HG03558 (cell line): ENCODE results near the gene GON4L.
A peak's percentile ranks its signal among the peaks of the same experiment; 100 is the strongest.
"Not testable (repeated sequence)": the region's sequence is repeated elsewhere in the genome, so short reads cannot be mapped to it uniquely, and the experiment has no call there.

Experiments
- ATAC-seq: cut with Tn5 transposase; IDR thresholded peaks from one replicate; pipeline ENCODE4 v1.9.1; 2021; ENCODE audit warnings: moderate number of reproducible peaks; ENCODE audit not compliant: unreplicated experiment; ENCODE audit errors: extremely low read depth

The GON4L gene

GRCh38 chr1:155880251-155880650 lies 23.2 kb upstream of the GON4L start:
- no peak for ATAC-seq

- ATAC-seq, result no peak
Measured at GRCh38 chr1:155877945-155878344, 20.9 kb upstream of the GON4L start.

DNA sequence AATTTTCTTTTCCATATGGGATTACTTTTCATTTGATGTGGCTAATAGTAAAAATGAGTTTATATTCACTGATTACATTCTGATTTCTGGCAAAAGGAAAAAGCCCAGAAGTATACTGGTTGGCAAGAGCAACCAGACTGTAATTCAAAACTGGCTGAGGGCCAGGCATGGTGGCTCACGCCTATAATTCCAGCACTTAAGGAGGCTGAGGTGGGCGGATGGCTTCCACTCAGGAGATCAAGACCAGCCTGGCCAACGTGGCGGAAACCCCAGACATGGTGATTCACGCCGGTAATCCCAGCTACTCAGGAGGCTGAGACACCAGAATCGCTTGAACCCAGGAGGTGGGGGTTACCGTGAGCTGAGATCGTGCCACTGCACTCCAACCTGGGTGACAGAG lies 16.8 kb upstream of the GON4L start:
- no peak for ATAC-seq

DNA sequence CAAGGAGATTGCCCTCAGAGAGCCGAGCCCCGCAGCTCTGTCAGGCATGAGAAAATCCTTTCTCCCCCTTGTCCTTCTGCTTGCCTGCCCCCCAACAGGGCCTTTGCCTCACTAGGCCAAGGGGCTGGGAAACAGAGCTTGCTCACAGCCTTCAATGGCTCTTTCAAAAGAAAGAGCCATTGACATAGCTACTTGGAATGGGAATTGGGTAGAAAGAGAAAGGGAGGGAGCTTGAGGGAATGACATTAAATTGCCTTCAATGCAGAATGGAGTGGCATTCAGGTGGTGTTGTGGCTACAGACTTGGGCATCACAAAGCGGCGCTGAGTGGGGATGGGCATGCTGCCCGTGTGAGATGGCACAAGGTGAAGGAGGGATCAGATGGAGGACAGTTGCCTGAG lies 15.5 kb upstream of the GON4L start:
- no peak for ATAC-seq

DNA sequence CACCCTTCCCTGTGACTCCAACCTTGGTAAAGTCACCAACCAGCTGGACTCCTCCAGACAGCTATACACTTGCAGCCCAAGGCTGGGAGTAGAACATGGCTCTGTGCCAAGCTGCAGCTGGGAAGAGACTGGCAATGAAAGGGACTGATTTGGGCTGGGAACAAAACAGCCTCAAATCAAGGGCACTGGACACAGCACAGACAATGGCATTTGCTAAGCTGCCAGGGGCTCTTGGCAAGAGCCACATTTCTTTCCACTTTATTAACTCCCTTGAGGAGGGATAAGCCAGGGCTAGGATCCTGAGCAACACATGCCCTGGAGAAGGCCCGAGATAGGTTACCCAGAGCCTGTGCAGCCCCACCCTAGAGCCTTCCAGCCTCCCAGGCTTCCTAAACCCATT lies 14.4 kb upstream of the GON4L start:
- no peak for ATAC-seq

DNA sequence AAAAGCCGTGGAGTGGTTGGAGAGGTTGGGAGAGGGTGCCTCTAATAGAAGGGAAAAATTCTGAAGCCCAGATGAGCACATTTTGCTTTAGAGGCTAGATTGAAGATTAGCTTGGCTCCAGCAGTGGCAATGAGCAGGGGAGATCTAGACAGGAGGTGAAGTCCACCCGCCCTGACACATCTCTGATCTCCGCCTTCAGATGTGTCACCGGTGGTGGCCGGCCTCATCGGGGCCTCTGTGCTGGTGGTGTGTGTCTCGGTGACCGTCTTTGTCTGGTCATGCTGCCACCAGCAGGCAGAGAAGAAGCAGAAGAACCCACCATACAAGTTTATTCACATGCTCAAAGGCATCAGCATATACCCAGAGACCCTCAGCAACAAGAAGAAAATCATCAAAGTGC lies 10.8 kb upstream of the GON4L start:
- no peak for ATAC-seq

- no peak for ATAC-seq
Measured at GRCh38 chr1:155864393-155864792, 7.4 kb upstream of the GON4L start.

GRCh38 chr1:155861896-155862295 lies 4.9 kb upstream of the GON4L start:
- no peak for ATAC-seq

- ATAC-seq, result no peak
Measured at GRCh38 chr1:155860970-155861510, 4.0 kb upstream of the GON4L start.

- ATAC-seq, result no peak
Measured at GRCh38 chr1:155859881-155860871, 3.2 kb upstream of the GON4L start.

DNA sequence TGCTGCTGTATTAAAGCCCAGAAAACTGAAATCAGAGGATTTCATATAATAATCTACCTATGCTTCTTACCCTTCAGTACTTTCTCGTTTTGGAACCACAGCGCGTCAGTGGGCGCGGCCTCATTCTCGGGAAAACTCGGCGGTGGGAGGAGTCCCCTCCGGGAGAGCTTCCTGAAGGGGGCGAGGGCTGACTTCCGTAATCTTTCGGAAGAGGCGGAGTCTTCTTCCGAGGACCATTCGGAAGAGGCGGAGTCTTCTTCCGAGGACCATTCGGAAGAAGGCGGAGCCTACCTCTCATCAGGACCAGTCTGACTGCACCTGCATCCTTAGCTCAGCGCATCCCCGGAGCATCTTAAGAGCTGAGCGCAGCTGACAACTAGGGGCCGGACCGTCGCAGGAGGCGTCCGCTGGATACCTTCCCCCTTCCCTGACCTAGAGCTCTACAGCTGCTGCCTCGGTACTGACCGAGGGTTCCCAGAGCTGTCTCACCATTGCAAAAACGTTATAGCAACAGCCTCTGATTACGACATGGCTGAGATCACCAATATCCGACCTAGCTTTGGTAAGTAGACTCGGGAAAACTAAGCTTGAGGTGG lies 2.3 kb upstream of the GON4L start, which contains the start of gene SYT11:
Gene SYT11, plus strand, starts transcription at position 334 of the 596 bp plus-strand sequence. Its CDS starts 195 bp downstream, at position 529.
- peak; percentile 53 for ATAC-seq

DNA sequence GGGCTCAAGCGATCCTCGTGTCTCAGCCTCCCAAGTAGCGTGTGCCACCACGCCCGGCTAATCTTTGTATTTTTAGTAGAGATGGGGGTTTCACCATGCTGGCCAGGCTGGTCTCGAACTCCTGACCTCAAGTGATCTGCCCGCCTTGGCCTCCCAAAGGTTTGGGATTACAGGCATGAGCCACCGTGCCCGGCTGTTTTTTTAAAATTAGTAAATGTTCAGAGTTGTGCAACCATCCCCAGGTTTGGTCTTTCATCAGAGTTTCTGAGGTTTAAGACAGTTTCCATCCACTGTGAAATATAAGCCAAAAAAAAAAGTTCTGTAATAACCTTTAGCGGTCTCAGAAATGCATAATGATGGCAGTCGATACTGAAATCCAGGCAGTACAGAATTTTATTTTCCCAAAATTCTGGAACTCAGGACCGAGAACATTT lies 1.8 kb upstream of the GON4L start:
- no peak for ATAC-seq

DNA sequence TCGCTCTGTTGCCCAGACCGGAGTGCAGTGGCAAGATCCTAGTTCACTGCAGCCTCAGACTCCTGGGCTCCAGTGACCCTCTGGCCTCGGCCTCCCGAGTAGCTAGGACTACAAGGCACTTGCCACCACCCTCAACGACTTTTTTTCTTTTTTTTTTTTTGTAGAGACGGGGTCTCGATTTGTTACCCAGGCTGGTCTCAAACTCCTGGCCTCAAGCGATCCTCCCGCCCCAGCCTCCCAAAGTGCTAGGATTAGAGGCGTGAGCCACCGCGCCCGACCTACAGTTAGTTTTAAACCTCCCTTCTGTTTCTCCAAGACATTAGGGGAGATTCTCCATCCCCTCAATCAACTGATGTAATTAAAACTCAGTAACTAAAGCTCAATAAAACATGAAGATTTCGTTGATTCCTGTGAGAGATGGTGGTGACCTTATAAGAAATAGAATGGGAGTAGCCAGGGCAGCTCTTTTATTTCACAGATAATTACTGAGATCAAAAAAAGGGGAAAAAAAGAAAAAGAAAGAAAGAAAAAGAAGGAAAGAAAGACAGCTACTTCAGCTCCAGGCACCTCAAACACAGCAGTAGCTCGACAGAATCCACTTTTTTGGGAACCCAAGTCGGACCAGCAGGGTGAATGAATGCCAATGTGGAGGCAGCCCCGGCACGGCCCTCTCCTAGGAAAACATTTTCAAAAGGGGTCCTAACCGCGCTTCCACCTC lies 598 bp downstream of the GON4L start:
- no peak for ATAC-seq

- ATAC-seq, result no peak
Measured at GRCh38 chr1:155850345-155850744, 6.7 kb downstream of the GON4L start.

DNA sequence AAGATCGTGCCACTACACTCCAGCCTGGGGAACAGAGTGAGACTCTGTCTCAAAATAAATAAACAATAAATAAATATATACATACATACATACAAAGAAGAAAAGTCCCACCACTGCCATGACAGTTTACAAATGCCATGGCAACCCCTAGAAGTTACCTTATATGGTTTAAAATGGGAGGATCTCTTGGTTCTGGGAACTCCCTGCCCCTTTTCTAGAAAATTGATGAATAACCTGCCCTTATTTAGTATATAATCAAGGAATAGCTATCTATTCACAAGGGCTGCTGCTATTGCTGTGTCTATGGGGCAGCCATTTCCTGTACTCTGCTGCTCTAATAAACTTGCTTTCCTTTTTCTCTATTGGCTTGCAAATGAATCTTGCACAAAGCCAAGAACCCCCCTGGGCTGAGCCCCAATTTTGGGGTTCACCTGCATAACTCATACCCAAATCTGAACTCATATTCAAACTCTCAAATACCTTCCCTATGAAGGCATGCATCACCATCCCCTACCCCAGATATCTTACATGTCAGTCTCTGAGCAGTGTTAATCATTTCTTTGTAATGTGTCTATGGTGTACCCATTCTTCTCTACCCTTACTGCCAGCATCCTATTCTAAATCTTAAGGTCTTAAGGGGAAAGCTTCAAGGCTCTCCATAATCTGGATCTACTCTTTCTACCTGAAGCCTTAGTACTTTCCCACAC lies 9.0 kb downstream of the GON4L start:
- no peak for ATAC-seq

- no peak for ATAC-seq
Measured at GRCh38 chr1:155844860-155845421, 12.1 kb downstream of the GON4L start.

- ATAC-seq, result no peak
Measured at GRCh38 chr1:155840386-155840785, 16.6 kb downstream of the GON4L start.

GRCh38 chr1:155835548-155835947 lies 21.5 kb downstream of the GON4L start:
- ATAC-seq, result no peak

- ATAC-seq, result not testable (repeated sequence)
Measured at GRCh38 chr1:155834927-155835399, 22.1 kb downstream of the GON4L start.
